ENCODE measurements around the gene IL21R.
"Not testable (repeated sequence)": the region's sequence is repeated elsewhere in the genome, so short reads cannot be mapped to it uniquely, and the experiment has no call there.

IL21R gene

GRCh38 chr16:27446721-27447120 lies 44.7 kb downstream of the IL21R start:
- peak; percentile 41 for DNase-seq

- DNase-seq, result no peak
These were observed 45.3 kb downstream of the IL21R start for GRCh38 chr16:27447301-27447700.

GRCh38 chr16:27448532-27449433 lies 46.8 kb downstream of the IL21R start:
- no peak for DNase-seq

GRCh38 chr16:27449434-27450195 lies 47.6 kb downstream of the IL21R start:
- DNase-seq, result peak; percentile 56

GRCh38 chr16:27450196-27450549 lies 48.2 kb downstream of the IL21R start:
- DNase-seq, result no peak

GRCh38 chr16:27452569-27453493 lies 50.9 kb downstream of the IL21R start:
- no peak for DNase-seq

- DNase-seq, result no peak
These were observed 51.5 kb downstream of the IL21R start for GRCh38 chr16:27453494-27453825.

- no peak for DNase-seq
These were observed 53.7 kb downstream of the IL21R start for GRCh38 chr16:27455700-27456099.

- not testable (repeated sequence) for DNase-seq
These were observed 55.6 kb downstream of the IL21R start for GRCh38 chr16:27457605-27457900.

GRCh38 chr16:27458258-27458657 lies 56.3 kb downstream of the IL21R start:
- DNase-seq, result no peak

- no peak for DNase-seq
These were observed 57.2 kb downstream of the IL21R start for GRCh38 chr16:27458987-27459688.

- DNase-seq, result no peak
These were observed 58.2 kb downstream of the IL21R start for GRCh38 chr16:27460213-27460612.

GRCh38 chr16:27460663-27461482 lies 58.9 kb downstream of the IL21R start:
- no peak for DNase-seq

- no peak for DNase-seq
These were observed 59.7 kb downstream of the IL21R start for GRCh38 chr16:27461483-27462171.

GRCh38 chr16:27462200-27462845 lies 60.3 kb downstream of the IL21R start:
- DNase-seq, result no peak

- no peak for DNase-seq
These were observed 61.1 kb downstream of the IL21R start for GRCh38 chr16:27462846-27463682.

- DNase-seq, result no peak
These were observed 62.0 kb downstream of the IL21R start for GRCh38 chr16:27463741-27464591.

- no peak for DNase-seq
These were observed 62.9 kb downstream of the IL21R start for GRCh38 chr16:27464626-27465482.

All from stimulated activated CD4-positive, alpha-beta T cell treated with anti-CD3 and anti-CD28 coated beads, Interleukin-12 subunit alpha, Interleukin-12 subunit beta, amount 100 ng/mL, for 4 hours (primary cell).